Nephron progenitor cell (in vitro differentiated cells): ENCODE results near the gene SLC25A51.

ENCODE experiments used
- DNase-seq: peaks from one replicate; pipeline ENCODE4 v3.0.0; 2021
- H3K27ac Mint-ChIP-seq: 2 replicates; pipeline ENCODE4 v1.8.0; 2021; ENCODE audit warnings: mild to moderate bottlenecking, moderate library complexity, mixed read lengths
- H3K27me3 Mint-ChIP-seq: 2 replicates; pipeline ENCODE4 v1.8.0; 2021; ENCODE audit warnings: mild to moderate bottlenecking, low read depth, mixed read lengths; ENCODE audit not compliant: poor library complexity
- H3K36me3 Mint-ChIP-seq: 2 replicates; pipeline ENCODE4 v1.8.0; 2021; ENCODE audit warnings: low read depth, mixed read lengths
- H3K4me1 Mint-ChIP-seq: 2 replicates; pipeline ENCODE4 v1.8.0; 2021; ENCODE audit warnings: mixed read lengths
- H3K4me3 Mint-ChIP-seq: 2 replicates; pipeline ENCODE4 v1.8.0; 2021; ENCODE audit warnings: mild to moderate bottlenecking, moderate library complexity, mixed read lengths
- H3K9me3 Mint-ChIP-seq: 2 replicates; pipeline ENCODE4 v1.8.0; 2021; ENCODE audit warnings: mild to moderate bottlenecking, moderate library complexity, mixed read lengths
- TF ChIP-seq, protein P1 (sequence below): fragments of 200-600 bp; sonication (generic); IDR thresholded peaks from 2 replicates; pipeline ENCODE4 v1.5.0; 2021; ENCODE audit warnings: antibody characterized with exemption

Gene SLC25A51

DNA sequence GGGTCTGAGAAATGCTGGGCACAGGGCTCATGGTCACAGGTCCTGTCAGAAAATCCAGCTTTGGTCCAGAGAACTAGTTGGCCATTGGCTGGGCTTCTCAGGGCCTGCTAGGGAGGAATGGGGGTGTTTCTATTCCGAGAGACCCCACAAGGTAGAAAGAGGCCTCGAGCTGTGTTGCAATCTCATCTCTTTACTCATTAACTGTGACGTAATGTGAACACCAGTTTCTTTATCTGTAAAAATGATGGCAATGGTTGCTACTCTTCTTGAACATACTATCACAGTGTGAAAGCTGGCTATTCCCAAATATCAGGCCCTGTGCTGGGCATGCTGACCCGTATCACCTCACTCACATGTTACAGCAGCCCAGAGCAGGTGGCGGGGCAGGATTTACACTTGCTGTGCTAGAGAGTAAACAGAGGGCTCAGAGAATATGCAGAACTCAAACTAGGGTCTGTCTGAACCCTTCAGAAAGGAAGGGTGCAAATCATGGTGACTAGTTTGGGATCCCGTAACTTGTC, 35.7 kb upstream of the SLC25A51 start:
- Mint-ChIP-seq H3K4me1 (peaks cover 58% of the 10 kb centered on the region), H3K27ac (no peak overlapping the region), H3K36me3 (no peaks in the 10 kb centered on the region), H3K4me3 (no peak overlapping the region), H3K9me3 (no peaks in the 10 kb centered on the region), H3K27me3 (peaks cover 3% of the 10 kb centered on the region)
- TF ChIP-seq, protein P1, sequence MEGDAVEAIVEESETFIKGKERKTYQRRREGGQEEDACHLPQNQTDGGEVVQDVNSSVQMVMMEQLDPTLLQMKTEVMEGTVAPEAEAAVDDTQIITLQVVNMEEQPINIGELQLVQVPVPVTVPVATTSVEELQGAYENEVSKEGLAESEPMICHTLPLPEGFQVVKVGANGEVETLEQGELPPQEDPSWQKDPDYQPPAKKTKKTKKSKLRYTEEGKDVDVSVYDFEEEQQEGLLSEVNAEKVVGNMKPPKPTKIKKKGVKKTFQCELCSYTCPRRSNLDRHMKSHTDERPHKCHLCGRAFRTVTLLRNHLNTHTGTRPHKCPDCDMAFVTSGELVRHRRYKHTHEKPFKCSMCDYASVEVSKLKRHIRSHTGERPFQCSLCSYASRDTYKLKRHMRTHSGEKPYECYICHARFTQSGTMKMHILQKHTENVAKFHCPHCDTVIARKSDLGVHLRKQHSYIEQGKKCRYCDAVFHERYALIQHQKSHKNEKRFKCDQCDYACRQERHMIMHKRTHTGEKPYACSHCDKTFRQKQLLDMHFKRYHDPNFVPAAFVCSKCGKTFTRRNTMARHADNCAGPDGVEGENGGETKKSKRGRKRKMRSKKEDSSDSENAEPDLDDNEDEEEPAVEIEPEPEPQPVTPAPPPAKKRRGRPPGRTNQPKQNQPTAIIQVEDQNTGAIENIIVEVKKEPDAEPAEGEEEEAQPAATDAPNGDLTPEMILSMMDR, result no peak
- no peak for DNase-seq

DNA sequence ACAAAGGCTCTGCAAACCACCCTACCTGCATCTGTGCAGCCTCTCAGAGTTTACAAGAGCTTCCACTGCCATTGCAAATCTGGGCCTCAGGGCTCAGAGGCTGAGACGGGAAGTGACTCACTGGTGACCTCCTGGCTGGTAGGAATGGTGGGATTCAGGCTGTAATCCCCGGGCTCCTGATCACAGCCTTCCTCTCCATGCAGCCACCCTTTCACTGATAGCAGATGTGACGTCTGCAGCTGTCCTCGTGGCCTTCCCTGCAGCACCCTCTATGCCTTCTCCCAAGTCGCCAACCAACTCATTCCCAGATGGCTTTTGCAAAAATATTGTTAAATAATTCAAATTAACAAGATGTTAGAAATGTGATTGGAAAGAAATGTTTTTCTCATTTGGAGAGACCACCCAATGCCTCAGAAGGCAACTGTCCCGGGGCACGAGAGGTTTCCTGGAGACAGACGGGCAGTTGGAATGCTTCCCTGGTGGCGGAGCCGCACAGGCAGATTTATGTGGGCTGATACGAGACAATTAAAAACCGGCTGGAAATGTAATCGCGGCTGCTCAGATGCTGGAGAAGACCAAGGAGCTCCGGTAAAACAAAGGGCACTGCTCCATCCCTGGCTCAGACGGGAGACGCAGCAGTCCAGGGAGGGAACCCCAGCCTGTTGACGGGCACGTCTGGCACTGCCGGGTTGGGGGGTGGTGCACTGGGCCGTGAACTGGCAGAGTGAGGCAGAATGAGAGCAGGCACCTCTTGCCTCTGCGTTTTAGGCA, 34.4 kb upstream of the SLC25A51 start:
- TF ChIP-seq, protein P1, result no peak
- Mint-ChIP-seq H3K9me3 (no peaks in the 10 kb centered on the region), H3K27ac (peak overlapping the region; percentile 89), H3K4me3 (no peak overlapping the region), H3K4me1 (peaks cover 50% of the 10 kb centered on the region), H3K27me3 (peaks cover 3% of the 10 kb centered on the region), H3K36me3 (no peaks in the 10 kb centered on the region)
- DNase-seq, result peak; percentile 33

DNA sequence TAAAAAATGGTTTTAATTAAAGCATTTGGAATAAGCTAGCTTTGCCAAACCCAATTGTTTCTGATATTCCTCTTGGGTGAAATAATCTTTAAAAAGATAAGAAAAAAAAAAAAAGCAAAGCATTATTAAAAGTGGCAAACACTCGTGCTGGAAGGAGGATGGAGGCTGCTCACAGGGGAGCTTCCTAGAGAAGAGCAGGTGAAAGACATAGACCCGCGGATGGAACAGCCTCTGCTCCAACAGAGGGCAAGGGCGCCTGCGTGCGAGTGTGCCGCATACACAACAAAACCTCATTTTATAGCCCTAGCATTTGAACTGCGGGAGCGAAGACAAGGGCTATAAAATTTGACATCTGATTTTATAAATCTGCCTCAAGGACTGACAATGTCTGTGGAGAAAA, 33.4 kb upstream of the SLC25A51 start:
- Mint-ChIP-seq H3K4me1 (peaks cover 43% of the 10 kb centered on the region), H3K27ac (peak overlapping the region; percentile 89), H3K36me3 (no peaks in the 10 kb centered on the region)

DNA sequence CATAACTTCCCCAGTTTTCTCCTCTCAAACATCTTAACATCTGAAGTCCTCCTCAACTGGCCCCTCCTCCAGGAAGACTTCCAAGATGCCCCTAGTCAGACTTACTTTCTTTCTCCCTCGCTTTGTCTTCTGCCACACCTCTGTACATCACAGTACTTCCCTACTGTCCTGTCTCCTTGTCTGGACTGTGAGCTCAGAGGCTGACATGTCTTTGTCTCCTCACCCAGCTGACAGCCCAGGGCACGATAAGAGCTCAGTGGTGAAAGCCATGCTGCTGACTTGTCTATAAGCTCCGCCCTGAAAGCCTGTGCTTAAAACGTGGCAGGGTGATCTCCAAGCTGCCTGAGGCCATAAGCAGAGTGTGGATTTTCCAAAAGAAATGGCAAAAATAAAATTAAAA, 33.0 kb upstream of the SLC25A51 start:
- Mint-ChIP-seq H3K27me3 (no peaks in the 10 kb centered on the region), H3K4me1 (peaks cover 39% of the 10 kb centered on the region), H3K27ac (no peak overlapping the region), H3K9me3 (no peaks in the 10 kb centered on the region), H3K4me3 (no peak overlapping the region), H3K36me3 (no peaks in the 10 kb centered on the region)
- DNase-seq, result no peak
- TF ChIP-seq, protein P1, result no peak

More for the DNA sequence above, 33.4 kb upstream of the SLC25A51 start:
- Mint-ChIP-seq H3K27me3 (no peaks in the 10 kb centered on the region), H3K4me3 (no peak overlapping the region), H3K9me3 (no peaks in the 10 kb centered on the region)
- TF ChIP-seq, protein P1, result no peak
- no peak for DNase-seq

DNA sequence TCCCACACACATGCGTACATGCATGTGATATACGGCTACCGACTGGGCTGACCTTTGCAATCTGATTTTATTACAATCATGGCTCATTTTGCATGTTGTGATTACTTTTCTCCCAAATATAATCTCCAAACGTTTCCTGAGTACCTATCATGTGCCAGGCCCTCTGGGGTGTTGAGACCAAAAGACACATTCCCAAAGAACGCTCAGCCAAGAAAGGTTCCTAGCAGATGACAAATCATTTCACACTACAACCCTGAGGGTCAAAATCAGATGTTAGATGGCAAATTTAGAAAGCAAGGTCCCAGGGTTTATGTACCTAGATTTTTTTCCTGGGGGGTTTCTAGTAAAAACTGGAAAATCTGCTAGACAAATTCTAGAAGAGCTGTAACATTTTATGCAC, 32.4 kb upstream of the SLC25A51 start:
- DNase-seq, result no peak
- no peak overlapping the region for H3K27ac Mint-ChIP-seq
- TF ChIP-seq, protein P1, result no peak

DNA sequence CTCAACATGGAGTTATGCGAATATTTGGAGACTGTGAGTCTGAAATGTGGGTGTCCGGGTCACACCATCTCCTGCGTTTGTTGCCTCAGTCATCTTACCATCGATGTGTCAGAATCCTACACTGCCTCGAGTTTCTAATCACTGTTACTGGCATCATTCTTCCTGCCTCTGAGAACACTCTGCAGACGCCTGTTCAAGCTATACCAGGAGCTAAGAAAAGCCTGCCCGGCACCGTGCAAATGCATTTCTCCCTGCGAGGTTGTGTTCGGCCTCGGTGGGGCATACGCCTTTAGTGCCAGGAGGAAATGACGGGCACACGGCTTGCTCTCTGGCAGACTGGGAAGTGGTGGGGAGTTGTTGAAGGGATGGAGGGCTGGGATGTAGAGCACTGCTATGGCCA, 31.2 kb upstream of the SLC25A51 start:
- peaks cover 11% of the 10 kb centered on the region for H3K36me3 Mint-ChIP-seq
- TF ChIP-seq, protein P1, result no peak
- H3K27me3 Mint-ChIP-seq, result no peaks in the 10 kb centered on the region
- DNase-seq, result no peak
- peaks cover 8% of the 10 kb centered on the region for H3K9me3 Mint-ChIP-seq
- peak overlapping the region; percentile 46 for H3K27ac Mint-ChIP-seq
- H3K4me1 Mint-ChIP-seq, result peaks cover 35% of the 10 kb centered on the region
- H3K4me3 Mint-ChIP-seq, result no peak overlapping the region

More for the DNA sequence above, 32.4 kb upstream of the SLC25A51 start:
- Mint-ChIP-seq H3K36me3 (peaks cover under 1% of the 10 kb centered on the region), H3K4me3 (no peak overlapping the region), H3K4me1 (peaks cover 35% of the 10 kb centered on the region), H3K9me3 (no peaks in the 10 kb centered on the region), H3K27me3 (no peaks in the 10 kb centered on the region)
